SKM-1 (cell line): Measurements from ENCODE around the gene CIB1.
"Not testable (repeated sequence)": the region's sequence is repeated elsewhere in the genome, so short reads cannot be mapped to it uniquely, and the experiment has no call there.

Source experiments
- DNase-seq: peaks from one replicate; lab custom pipeline; 2025; ENCODE audit not compliant: unreplicated experiment; lab: John Stamatoyannopoulos, UW

Gene CIB1

GRCh38 chr15:90233387-90234095, at the start of gene CIB1:
Gene CIB1, minus strand, starts transcription at chr15:90233941. Its CDS starts 56 bp downstream, at chr15:90233885.
- DNase-seq, result peak; percentile 97

DNA sequence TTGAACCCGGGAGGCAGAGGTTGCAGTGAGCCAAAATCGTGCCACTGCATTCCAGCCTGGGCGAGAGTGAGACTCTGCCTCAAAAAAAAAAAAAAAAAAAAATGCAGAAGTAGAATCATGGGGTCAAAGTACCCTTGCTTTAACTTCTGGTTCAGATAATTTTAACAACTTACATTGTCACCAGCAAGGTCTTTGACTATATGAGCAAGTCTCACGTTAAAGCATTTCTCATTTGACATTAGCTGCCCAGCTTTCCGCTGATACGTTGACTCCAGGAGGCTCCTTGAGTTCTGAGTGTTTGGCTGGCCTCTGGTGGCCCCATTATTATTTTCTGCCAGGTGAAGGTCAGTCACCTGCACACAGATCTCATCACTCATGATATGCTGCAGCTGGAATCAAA, 47.9 kb upstream of the CIB1 start:
- DNase-seq, result not testable (repeated sequence)

DNA sequence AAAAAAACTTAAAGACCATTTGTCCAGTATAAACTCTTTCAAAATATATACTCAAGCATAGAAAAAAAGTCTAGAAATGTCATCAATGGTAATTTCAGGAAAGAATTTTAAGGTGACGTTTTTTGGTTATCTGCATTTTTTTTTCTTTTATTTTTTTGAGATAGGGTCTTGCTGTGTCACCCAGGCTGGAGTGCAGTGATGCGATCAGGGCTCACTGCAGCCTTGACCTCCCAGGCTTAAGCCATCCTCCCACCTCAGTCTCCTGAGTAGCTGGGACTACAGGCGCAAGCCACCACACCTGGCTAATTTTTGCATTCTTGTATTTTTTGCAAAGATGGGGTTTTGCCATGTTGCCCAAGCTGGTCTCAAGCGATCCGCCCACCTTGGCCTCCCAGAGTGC, 47.0 kb upstream of the CIB1 start:
- DNase-seq, result not testable (repeated sequence)

- DNase-seq, result not testable (repeated sequence)
Measured at GRCh38 chr15:90278467-90278866, 44.7 kb upstream of the CIB1 start.

GRCh38 chr15:90271459-90272166, 37.9 kb upstream of the CIB1 start:
- DNase-seq, result no peak

GRCh38 chr15:90270502-90271150, 36.9 kb upstream of the CIB1 start:
- DNase-seq, result no peak

DNA sequence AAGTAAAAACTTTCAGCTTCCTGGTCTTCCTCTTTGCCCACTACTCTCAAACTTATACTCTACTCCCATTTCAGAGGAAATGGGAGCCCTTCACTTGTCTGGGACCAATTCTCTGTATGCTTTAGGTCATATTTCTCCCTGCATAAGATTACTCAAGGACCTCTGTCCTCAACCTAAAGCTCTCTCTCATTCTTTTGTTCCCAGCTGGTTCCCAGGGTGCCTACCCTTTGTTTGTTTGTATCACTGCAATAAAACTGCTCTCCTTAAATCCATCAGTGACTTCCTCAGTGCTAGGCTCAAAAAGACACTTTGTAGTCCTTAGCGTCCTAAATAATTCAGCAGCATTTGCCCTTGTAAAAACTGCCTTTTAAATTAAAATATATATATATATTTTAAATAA, 34.7 kb upstream of the CIB1 start:
- no peak for DNase-seq

DNA sequence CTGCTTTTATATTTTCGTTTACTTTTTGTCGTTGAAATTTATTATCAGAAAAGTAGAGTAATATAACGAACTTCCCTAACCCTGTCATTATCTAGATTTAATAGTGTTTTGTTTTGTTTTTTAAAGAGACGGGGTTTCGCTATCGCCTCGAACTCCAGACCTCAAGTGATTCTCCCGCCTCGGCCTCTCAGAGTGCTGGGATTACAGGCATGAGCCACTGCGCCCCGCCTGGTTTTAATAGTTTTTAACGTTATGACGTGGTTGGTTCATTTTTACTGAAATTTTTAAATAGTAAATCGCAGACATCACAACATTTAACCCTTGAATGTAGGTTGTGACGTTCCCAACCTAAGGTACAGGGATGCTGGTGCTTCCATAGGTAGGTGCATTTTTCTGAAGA, 32.7 kb upstream of the CIB1 start:
- no peak for DNase-seq

- DNase-seq, result no peak
Measured at GRCh38 chr15:90266061-90266431, 32.3 kb upstream of the CIB1 start.

DNA sequence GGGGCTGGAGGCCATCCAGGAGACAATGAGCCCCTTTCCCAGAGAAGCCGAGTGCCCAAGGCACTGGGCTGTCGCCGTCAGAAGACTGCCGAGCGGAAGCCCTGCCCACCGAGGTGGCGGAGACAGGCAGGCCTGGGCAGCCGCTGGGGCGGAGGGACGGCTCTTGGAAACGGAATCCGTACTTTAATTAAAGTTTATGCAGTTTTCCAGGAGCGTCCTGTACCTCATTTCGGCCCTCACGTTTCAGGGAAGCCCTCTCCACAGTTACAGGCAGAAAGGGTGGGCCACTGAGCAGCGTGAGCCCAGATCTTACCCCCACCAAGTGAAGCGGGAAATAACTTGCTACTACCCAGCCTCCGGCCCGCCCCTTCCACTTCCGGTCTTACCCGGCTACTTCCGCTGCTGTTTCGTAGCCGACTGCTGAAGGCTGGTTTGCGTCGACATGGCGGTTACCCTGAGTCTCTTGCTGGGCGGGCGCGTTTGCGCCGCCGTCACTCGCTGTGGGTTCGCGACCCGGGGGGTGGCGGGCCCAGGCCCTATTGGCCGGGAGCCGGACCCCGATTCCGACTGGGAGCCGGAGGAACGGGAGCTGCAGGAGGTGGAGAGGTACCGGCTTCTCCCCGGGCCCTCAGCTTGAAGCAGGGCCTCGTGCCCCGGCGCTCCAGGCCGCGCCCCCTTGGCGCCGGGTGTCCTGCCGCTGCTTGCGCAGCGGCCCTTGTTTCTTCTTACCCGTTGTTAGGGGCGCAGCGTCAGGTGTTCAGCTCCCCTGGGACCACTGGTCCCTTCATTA, 31.7 kb upstream of the CIB1 start, which contains the start of gene NGRN:
NGRN (plus strand) TSS at position 402 of the 790 bp plus-strand sequence; CDS start at position 443, 41 bp downstream.
- DNase-seq, result peak; percentile 75

DNA sequence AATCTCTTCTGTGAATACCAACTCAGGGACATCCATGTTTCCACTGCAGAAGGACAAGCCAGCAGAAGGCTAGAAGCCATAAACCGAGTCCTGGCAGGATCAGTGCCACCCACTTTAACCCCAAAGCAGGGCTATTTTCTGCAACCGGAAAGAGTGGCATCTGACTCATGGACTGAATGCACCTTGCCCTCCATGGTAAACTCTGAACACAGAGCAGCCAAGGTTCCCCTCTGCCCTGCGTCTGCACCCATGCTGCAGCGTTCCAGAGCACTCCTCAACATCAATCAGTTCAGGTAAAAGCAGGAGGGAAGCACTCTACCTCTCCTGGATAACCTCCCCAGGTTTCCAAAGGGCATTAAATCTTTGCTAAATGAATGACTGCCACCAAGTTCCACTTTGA, 30.9 kb upstream of the CIB1 start:
- DNase-seq, result no peak

GRCh38 chr15:90262426-90262825, 28.7 kb upstream of the CIB1 start:
- no peak for DNase-seq

DNA sequence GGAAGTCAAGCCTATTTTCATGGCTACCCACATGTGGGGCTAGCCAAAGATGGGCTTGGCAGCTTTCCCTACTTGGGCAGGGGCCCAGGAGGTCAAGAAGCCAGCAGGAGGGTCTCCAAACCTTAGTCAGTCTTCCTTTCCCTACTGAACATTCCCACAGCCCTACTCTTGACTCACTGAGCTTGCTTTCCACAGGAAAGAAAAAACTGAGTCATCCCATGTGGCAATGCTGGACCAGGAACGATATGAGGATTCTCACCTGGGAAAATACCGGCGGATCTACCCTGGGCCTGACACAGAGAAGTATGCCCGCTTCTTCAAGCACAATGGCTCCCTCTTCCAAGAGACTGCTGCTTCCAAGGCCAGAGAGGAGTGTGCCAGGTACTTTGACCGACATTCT, 28.1 kb upstream of the CIB1 start:
- no peak for DNase-seq

GRCh38 chr15:90260731-90261130, 27.0 kb upstream of the CIB1 start:
- not testable (repeated sequence) for DNase-seq

GRCh38 chr15:90259524-90259923, 25.8 kb upstream of the CIB1 start:
- DNase-seq, result no peak

DNA sequence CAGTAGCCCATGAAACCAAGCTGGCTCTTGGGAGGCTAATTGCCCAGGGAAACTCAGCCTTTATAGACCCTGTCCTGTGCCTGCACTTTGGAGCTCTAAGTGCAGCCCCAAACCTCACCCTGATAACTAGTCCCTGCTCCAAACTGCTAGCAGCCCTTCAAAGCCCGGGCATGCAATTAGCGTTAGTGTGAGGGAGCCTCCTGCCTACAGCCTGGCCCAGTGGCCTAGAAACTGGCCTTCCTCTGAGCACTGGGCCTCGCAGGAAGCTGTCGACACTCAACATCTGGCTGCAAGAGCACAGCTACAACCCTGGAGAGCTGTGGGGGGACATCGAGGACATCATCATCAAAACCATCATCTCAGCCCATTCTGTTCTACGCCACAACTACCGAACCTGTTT, 24.0 kb upstream of the CIB1 start:
- no peak for DNase-seq

- no peak for DNase-seq
Measured at GRCh38 chr15:90249203-90249863, 15.6 kb upstream of the CIB1 start, which contains the start of gene TTLL13. Gene TTLL13, plus strand, starts transcription at chr15:90249556. Its CDS starts 1,075 bp downstream, at chr15:90250631.

DNA sequence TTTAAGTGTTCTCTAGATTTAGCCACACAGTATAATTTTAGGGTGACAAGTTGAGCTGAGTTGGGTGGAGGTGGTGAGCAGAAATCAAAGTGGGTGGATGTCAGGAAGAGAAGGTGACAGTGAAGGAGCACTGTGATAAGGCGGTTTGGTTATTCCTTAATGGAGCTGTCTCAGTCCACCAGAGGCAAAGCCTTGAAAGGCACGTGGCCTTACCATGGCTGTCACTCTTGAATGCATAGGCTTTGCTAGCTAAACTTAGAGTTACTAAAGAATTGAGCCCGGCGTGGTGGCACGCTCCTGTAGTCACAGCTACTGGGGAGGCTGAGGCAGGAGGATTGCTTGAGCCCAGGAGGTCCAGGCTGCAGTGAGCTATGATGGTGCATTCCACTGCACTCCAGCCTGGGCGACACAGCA, 15.1 kb upstream of the CIB1 start:
- no peak for DNase-seq

DNA sequence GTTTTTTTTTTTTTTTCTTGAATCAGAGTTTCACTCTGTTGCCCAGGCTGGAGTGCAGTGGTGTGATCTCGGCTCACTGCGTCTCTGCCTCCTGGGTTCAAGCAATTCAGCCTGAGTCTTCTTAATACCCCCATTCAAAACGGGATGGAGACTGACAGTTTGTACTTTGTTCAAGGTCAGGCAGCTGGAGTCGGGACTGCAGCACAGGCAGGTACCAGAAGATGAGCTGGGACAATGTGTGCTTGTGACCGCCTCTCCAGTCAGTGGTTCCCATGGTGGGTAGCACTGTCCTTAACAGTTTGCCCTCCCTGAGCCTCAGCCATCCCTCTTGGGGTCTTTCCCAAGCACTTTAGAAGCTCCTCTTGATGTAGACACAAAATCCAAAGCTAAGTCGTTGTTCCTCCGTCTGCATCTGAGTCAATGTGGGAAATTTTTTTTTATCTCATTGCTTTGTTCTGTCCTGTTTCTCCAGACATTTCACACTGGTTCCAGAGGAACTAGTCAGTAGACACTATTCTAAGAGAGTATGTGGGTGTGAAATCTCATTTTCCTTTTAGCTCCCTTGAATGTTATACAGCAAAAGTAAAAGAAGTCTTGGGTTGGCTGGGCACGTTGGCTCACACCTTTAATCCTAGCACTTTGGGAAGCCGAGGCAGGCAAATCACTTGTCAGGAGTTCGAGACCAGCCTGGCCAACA, 10.3 kb upstream of the CIB1 start:
- no peak for DNase-seq
